ENCODE results near the gene MYO9B.

The MYO9B gene

DNA sequence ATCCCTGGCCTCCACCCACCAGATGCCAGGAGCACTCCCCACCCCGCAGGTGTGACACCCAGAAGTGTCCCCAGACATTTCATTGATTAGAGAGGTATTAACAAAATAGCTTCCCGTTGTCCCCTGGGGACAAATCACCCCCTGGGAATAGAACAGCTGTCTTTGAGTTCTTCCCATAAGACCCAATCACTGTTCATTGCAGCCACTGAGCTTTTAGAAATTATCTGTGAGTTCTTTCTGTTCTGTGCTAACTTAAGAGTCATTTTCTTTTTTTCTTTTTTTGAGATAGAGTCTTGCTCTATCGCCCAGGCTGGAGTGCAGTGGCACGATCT is 32.8 kb downstream of the MYO9B start:
- TF ChIP-seq, protein P1, sequence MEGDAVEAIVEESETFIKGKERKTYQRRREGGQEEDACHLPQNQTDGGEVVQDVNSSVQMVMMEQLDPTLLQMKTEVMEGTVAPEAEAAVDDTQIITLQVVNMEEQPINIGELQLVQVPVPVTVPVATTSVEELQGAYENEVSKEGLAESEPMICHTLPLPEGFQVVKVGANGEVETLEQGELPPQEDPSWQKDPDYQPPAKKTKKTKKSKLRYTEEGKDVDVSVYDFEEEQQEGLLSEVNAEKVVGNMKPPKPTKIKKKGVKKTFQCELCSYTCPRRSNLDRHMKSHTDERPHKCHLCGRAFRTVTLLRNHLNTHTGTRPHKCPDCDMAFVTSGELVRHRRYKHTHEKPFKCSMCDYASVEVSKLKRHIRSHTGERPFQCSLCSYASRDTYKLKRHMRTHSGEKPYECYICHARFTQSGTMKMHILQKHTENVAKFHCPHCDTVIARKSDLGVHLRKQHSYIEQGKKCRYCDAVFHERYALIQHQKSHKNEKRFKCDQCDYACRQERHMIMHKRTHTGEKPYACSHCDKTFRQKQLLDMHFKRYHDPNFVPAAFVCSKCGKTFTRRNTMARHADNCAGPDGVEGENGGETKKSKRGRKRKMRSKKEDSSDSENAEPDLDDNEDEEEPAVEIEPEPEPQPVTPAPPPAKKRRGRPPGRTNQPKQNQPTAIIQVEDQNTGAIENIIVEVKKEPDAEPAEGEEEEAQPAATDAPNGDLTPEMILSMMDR (IDR thresholded peaks at IDR 0.05; ENCODE audit: insufficient read depth, low read length, missing control alignments), result no peak
- ChIA-PET CTCF (interaction anchor here (0.9 to 2.0 kb wide), 4 partner anchors 14 to 30 kb away, joined by 3 to 6 read pairs (median 4); no protein-coding TSS in a partner anchor), POLR2A (interaction anchor here (1.0 to 1.9 kb wide), 6 partner anchors 10 to 32 kb away, joined by 3 to 8 read pairs (median 6); partner anchors contain the start of gene MYO9B)
- peak overlapping the region; percentile 23 for H3K4me3 ChIP-seq (ENCODE audit: low read depth, low read length)
- no peak for DNase-seq (ENCODE audit: low read depth, low spot score)

DNA sequence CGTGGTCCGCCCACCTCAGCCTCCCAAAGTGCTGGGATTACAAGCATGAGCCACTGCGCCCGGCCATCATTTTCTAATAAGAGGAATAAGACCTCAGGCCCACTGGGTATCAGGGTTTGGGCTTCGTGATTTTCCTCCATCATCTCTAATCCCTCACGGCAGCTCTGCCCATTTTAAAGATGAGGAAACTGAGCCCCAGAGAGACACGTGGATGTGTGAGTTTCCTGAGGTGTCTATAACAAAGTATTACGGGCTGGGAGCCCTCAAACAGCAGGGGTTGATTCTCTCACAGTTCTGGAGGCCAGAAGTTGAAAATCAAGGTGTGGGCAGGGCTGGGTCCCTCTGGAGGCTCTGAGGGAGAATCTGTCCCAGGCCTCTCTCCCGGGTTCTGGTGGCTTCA is 33.7 kb downstream of the MYO9B start:
- ChIA-PET POLR2A (no interaction called here), CTCF (interaction anchor here (1.7 to 2.0 kb wide), 2 partner anchors 13 to 27 kb away, joined by 4 to 6 read pairs; no protein-coding TSS in a partner anchor)
- TF ChIP-seq, protein P1 (IDR thresholded peaks at IDR 0.05; ENCODE audit: insufficient read depth, low read length, missing control alignments), result no peak
- no peak for DNase-seq (ENCODE audit: low read depth, low spot score)
- no peak overlapping the region for H3K4me3 ChIP-seq (ENCODE audit: low read depth, low read length)

DNA sequence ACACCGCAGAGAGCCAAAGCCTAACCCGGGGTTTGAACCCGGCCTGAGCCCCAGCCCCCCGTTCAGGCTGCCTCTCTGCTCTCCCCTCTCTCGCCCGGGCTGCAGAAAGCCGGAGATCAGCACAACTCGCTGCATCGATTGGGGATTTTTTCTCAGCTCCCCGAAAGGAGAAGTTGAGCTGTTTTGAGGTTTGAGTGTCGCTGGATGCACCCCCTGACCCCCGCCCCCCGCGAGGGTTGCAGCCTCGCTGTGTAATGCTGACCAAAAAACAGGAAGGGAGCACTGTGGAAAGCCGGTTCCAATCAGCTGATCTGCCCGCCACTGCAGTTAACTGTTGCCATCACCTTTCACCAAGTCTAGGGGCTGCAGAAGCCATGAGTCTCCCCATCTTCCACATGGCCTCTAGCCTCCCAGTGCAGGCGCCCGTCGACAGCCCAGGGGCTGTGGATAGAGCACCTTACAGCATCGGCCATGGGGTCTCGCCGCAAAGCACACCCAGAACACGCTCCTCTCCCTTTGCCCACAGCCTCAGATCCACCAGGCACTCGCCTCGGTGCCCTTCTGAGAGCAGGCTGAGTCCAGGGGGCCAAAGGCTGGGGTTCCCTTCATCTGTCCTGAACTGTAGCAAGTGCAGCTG is 34.5 kb downstream of the MYO9B start:
- no peak overlapping the region for H3K4me3 ChIP-seq (ENCODE audit: low read depth, low read length)

DNA sequence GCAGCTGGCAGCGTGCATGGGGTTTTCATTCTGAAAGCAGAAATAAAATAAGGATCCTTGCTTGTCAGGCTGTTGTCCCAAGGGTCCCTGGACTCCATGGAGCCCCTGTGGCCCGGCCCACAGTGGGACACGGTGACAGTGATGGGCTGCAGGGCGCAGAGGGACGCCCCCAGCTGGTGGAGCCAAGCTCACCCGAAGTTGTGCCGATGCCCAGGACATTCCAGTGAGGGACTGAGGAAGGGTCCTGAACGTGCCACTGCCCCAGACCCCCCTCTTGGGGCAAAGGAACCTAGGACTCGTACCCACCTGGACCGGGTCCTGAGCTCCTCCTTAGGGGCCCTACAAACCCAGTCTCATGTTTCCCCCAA is 35.0 kb downstream of the MYO9B start:
- ChIA-PET CTCF (interaction anchor here (1.7 kb wide), 1 partner anchor 25 kb away, joined by 4 read pairs; no protein-coding TSS in a partner anchor), POLR2A (no interaction called here)
- no peak for DNase-seq (ENCODE audit: low read depth, low spot score)
- TF ChIP-seq, protein P1 (IDR thresholded peaks at IDR 0.05; ENCODE audit: insufficient read depth, low read length, missing control alignments), result no peak
- H3K4me3 ChIP-seq (ENCODE audit: low read depth, low read length), result no peak overlapping the region

More for the DNA sequence above, 34.5 kb downstream of the MYO9B start:
- CTCF ChIA-PET, result interaction anchor here (1.7 to 2.0 kb wide), 2 partner anchors 12 to 26 kb away, joined by 4 to 6 read pairs; no protein-coding TSS in a partner anchor
- no peak for DNase-seq (ENCODE audit: low read depth, low spot score)
- TF ChIP-seq, protein P1 (IDR thresholded peaks at IDR 0.05; ENCODE audit: insufficient read depth, low read length, missing control alignments), result no peak
- POLR2A ChIA-PET, result no interaction called here

DNA sequence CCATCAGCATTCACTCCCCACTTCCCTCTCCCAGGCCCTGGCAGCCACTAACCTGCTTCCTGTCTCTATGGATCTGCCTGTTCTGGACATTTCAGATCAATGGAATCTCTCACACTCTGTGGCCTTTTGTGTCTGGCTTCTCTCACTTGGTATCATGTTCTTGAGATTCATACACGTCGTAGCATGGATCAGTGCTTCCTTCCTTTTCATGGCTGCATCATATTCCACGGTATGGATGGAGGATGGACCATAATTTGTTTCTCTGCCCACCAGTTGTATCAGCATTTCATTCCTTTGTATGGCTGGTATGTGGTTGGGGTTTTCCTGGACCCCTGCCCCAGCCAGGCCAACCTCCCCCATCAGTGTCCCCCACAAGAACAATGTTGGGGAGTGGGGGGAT is 36.2 kb downstream of the MYO9B start:
- POLR2A ChIA-PET, result interaction anchor here (0.7 kb wide), 1 partner anchor 37 kb away, joined by 3 read pairs; no protein-coding TSS in a partner anchor
- CTCF ChIA-PET, result no interaction called here
- TF ChIP-seq, protein P1 (IDR thresholded peaks at IDR 0.05; ENCODE audit: insufficient read depth, low read length, missing control alignments), result no peak
- H3K4me3 ChIP-seq (ENCODE audit: low read depth, low read length), result no peak overlapping the region
- no peak for DNase-seq (ENCODE audit: low read depth, low spot score)

DNA sequence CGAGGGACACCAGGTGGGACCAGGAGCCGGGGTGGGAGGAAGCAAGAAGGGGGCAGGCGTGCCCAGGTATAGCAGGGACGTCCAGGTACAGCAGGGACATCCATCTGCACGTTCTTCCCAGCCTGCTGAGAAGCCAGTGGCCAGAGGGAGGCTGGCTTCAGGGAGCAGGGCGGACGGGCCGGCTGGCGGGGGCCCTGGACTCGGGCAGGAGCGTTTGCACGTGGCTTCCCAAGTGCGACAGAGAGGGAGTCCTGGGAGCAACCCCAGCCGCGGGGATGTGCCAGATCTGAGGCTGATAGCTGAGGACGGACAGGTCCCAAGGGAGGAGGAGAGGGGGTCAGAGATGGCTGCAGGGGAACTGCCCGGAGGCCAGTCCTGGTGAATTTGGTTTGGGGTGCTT is 36.7 kb downstream of the MYO9B start:
- CTCF ChIA-PET, result no interaction called here
- no peak overlapping the region for H3K4me3 ChIP-seq (ENCODE audit: low read depth, low read length)
- DNase-seq (ENCODE audit: low read depth, low spot score), result no peak
- POLR2A ChIA-PET, result no interaction called here
- TF ChIP-seq, protein P1 (IDR thresholded peaks at IDR 0.05; ENCODE audit: insufficient read depth, low read length, missing control alignments), result no peak
